ENCODE results near the gene AUTS2.

DNA sequence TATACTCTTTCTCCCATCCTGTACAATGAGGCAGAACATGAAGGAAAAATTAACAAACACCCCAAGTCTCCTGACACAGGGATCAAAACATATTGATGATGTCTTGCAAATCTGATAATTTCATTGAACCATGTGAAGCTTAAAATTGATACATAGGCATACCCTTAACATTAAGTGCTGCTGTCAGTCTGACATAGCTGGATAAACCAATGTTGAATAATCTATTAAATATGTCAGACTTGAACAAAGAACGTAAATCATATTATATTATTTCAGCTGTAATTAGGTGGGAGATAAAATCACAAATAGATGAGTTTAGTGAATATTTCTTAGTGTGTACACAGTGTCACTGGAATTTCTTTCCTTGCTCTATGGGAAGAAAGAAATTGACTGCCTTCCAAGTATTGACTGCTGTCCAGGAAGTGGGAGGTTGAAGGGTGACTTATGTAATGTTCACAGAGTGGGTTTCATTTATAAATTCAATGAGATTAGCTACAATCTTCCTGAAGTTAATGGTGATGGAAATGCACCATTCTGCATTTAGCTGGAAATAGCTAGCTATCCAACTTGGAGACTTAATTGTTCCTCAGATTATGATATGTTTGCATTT, 170.8 kb downstream of the AUTS2 start:
- TF ChIP-seq ZNF274 (IDR thresholded peaks at IDR 0.05; ENCODE audit: borderline replicate concordance, low read depth, low read length) (no peak), NKRF (IDR thresholded peaks at IDR 0.05; ENCODE audit: borderline replicate concordance) (no peak), BHLHE40 (IDR thresholded peaks at IDR 0.05; ENCODE audit: low read length) (no peak)
